Prostate gland (tissue), 2 donors: ENCODE measurements around the gene IL6R. TPM values are rescaled to one million over a fixed set of nuclear protein-coding genes. Genes with fewer than 3 reads are reported as not detected.

Experiments
- DNase-seq: peaks from one replicate; pipeline ENCODE4 v3.0.0-alpha.2; 2019; ENCODE audit warnings: low spot score
- H3K27ac ChIP-seq, 2 donors: fragments of 200-600 bp; sonication (generic); 2 replicates each; pipeline ENCODE4 v1.5.1; 2017 to 2019
- H3K27me3 ChIP-seq: fragments of 200-600 bp; sonication (generic); replicated peaks from 2 replicates; pipeline ENCODE4 v1.5.1; 2019; ENCODE audit not compliant: insufficient read depth
- H3K36me3 ChIP-seq, 2 donors: fragments of 200-600 bp; sonication (generic); 1 replicate in 1 of 2; 2 replicates in 1 of 2; pipeline versions ENCODE4 v1.5.1 to v1.8.1; 2017 to 2019
- H3K4me1 ChIP-seq: fragments of 200-600 bp; sonication (generic); replicated peaks from 2 replicates; pipeline ENCODE4 v1.5.1; 2019
- H3K4me3 ChIP-seq, 2 donors: fragments of 200-600 bp; sonication (generic); 2 replicates each; pipeline ENCODE4 v1.5.1; 2017 to 2019
- H3K9me3 ChIP-seq: fragments of 200-600 bp; sonication (generic); 2 replicates; pipeline ENCODE4 v1.5.1; 2017
- POLR2A ChIP-seq: fragments of 450-650 bp; IDR thresholded peaks from one replicate; pipeline ENCODE4 v1.6.1; 2016; ENCODE audit warnings: antibody characterized with exemption, mild to moderate bottlenecking
- POLR2AphosphoS5 ChIP-seq: sonication (generic); formaldehyde crosslinking; IDR thresholded peaks from one replicate; pipeline ENCODE4 v1.6.1; 2017; ENCODE audit warnings: antibody characterized with exemption
- WGBS: methylation state at CpG from one replicate; pipeline ENCODE4 v1.1.5; 2018; 5-methylcytosine and 5-hydroxymethylcytosine counted together
- intact Hi-C: fragments of 100-400 bp; cut with DNase I; formaldehyde crosslinking; loops from one replicate; pipeline ENCODE4 v1.14.2; 2022
- total RNA-seq, 2 donors: library from RNA; depleted of rRNA; stranded (reverse); fragments of >200 nt; gene quantifications; one replicate each; pipeline ENCODE4 v1.1.0, GENCODE V29; 2016
- TF ChIP-seq, protein P1 (sequence below), 4 experiments: fragments of 200-600 bp in 2 of 4; fragments of 450-650 bp in 2 of 4; sonication (generic) in 2 of 4; IDR thresholded peaks; 1 replicate in 3 of 4; 2 replicates in 1 of 4; pipeline ENCODE4 v1.5.1; 2016 to 2019; ENCODE audit warnings: antibody characterized with exemption in 4 of 4, mild to moderate bottlenecking in 2 of 4, moderate library complexity in 2 of 4

Gene IL6R
- total RNA-seq, 2 donors from 2014 or later: 70.1 to 80.7 TPM

DNA sequence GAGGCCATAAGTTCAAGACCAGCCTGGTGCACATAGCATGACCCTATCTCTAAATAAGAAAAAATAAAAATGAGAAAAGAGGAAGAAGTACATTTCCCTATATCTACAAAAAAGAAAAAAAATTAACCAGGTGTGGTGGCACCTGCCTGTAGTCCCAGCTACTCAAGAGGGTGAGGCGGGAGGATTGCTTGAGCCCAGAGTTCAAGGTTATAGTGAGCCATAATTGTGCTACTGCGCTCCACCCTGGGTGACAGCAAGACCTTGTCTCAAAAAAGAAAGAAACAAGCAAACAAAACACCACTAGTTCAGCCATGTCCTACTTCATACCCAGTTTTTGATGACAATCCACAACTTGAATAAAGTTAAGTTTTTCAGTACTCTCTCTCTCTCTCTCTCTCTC lies 66.2 kb downstream of the IL6R start:
- TF ChIP-seq POLR2A (no peak), POLR2AphosphoS5 (no peak)
- TF ChIP-seq, protein P1, sequence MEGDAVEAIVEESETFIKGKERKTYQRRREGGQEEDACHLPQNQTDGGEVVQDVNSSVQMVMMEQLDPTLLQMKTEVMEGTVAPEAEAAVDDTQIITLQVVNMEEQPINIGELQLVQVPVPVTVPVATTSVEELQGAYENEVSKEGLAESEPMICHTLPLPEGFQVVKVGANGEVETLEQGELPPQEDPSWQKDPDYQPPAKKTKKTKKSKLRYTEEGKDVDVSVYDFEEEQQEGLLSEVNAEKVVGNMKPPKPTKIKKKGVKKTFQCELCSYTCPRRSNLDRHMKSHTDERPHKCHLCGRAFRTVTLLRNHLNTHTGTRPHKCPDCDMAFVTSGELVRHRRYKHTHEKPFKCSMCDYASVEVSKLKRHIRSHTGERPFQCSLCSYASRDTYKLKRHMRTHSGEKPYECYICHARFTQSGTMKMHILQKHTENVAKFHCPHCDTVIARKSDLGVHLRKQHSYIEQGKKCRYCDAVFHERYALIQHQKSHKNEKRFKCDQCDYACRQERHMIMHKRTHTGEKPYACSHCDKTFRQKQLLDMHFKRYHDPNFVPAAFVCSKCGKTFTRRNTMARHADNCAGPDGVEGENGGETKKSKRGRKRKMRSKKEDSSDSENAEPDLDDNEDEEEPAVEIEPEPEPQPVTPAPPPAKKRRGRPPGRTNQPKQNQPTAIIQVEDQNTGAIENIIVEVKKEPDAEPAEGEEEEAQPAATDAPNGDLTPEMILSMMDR (IDR thresholded peaks at IDR 0.05): no peak
- intact Hi-C loops: no loop called here
- Histone ChIP-seq H3K4me3 (no peak overlapping the region), H3K27ac (no peak overlapping the region), H3K27me3 (no peaks in the 10 kb centered on the region), H3K9me3 (no peaks in the 10 kb centered on the region), H3K4me1 (no peaks in the 10 kb centered on the region), H3K36me3 (no peaks in the 10 kb centered on the region)
- no peak for DNase-seq
- WGBS: 98% methylated on average over 2 of the region's 2 CpGs

DNA sequence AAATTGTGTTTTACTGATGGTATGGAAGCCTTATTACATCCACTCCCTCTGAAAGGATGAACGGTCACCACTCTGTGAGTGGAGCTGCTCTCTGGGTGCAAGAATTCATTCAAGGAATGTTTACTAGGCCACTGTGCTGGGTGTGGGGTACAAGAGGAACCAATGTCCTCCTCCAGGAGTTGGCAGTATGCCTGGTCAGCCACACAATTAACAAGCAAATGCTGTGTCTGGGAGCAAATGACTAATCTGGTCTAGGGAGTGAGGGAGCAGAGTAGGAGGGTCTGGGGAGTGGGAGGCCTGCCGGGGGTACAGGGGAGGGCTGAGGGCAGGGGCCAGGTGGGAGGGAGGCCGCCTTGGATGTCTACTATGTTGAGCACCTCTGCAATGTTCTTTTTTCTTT lies 69.7 kb downstream of the IL6R start:
- no peak for DNase-seq
- Histone ChIP-seq H3K9me3 (no peaks in the 10 kb centered on the region), H3K4me3 (no peak overlapping the region), H3K27ac (no peak overlapping the region), H3K27me3 (no peaks in the 10 kb centered on the region), H3K36me3 (no peaks in the 10 kb centered on the region), H3K4me1 (no peaks in the 10 kb centered on the region)
- intact Hi-C loops: no loop called here
- no peak for TF ChIP-seq POLR2A
- TF ChIP-seq, protein P1 (IDR thresholded peaks at IDR 0.05): no peak
- WGBS: 52% methylated on average over 3 of the region's 3 CpGs

DNA sequence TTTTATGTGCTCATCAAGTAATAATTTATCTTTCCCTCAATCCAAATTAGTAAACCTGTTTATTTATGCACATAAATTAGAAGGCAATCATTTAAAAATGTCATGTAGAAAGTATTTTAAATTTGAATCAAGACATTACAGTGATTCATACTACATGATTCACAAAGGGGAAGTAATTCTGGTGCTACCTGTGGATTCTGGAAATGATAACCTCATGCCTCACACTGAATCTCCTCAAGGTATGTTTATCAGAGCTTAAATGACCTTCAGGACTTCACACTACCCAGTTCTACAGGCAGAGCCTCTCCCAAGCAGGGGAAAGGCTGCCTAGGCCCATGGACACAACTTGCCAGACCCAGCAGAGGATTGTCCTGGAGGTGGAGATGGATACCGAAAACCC lies 71.6 kb downstream of the IL6R start:
- WGBS: 100% methylated on average over 1 of the region's 1 CpG
- intact Hi-C loops: no loop called here
- DNase-seq: no peak

DNA sequence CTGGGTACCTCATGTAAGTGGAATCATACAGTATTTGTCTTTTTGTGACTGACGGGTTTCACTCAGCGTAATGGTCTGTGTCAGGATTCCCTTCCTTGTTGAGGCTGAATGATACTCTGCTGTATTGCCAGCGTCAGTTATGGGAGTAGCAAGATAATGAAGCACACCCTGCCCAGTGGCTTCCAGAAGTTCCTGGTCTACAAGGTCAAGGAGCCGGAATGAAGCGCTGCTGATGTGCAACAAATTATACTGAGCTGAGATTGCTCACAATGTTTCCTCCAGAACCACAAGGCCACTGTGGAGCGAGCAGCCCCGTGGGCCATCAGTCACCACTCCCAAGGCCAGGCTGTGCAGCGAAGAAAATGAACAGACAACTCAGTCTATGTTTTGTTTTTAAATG lies 72.9 kb downstream of the IL6R start:
- 93% methylated on average over 8 of the region's 8 CpGs for WGBS
- no peak for TF ChIP-seq POLR2AphosphoS5
- no peak for TF ChIP-seq POLR2A
- TF ChIP-seq, protein P1 (IDR thresholded peaks at IDR 0.05): no peak
- intact Hi-C loops: no loop called here
- Histone ChIP-seq H3K4me3 (no peak overlapping the region), H3K27me3 (no peaks in the 10 kb centered on the region), H3K36me3 (no peaks in the 10 kb centered on the region), H3K9me3 (no peaks in the 10 kb centered on the region), H3K27ac (no peak overlapping the region), H3K4me1 (no peaks in the 10 kb centered on the region)
- no peak for DNase-seq

More for the DNA sequence above, 71.6 kb downstream of the IL6R start:
- no peak overlapping the region for H3K4me3 ChIP-seq
- no peaks in the 10 kb centered on the region for H3K4me1 ChIP-seq
- no peaks in the 10 kb centered on the region for H3K36me3 ChIP-seq
- TF ChIP-seq, protein P1 (IDR thresholded peaks at IDR 0.05): no peak
- TF ChIP-seq POLR2AphosphoS5 (no peak), POLR2A (no peak)
- H3K27ac ChIP-seq: no peak overlapping the region
- H3K27me3 ChIP-seq: no peaks in the 10 kb centered on the region
- no peaks in the 10 kb centered on the region for H3K9me3 ChIP-seq

DNA sequence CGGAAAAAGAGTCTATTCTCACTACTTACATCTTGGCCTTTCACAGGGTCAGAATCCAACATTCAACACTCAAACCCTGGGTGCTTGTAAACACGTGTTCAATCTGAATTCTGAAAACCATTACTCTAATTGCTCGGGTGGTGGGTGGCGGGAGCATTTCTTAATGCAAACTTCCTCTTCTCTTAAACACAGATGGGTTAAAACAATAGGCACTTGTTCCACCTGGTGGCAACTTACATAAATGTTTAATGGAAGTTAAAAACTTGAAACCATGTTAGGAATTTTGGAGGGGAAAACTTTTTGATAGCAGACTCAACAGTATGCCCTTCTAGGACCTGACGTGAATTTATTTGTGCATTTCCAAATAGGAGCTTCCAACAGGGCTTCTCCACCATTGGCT lies 73.5 kb downstream of the IL6R start:
- TF ChIP-seq, protein P1 (IDR thresholded peaks at IDR 0.05): peak in 3 of 4 experiments; percentile 16 to 47 (median 17)
- TF ChIP-seq POLR2A (no peak), POLR2AphosphoS5 (no peak)
- no peak overlapping the region for H3K27ac ChIP-seq
- H3K36me3 ChIP-seq: no peaks in the 10 kb centered on the region
- no peaks in the 10 kb centered on the region for H3K27me3 ChIP-seq
- intact Hi-C loops: no loop called here
- no peak for DNase-seq
- 37% methylated on average over 5 of the region's 5 CpGs for WGBS
- H3K9me3 ChIP-seq: no peaks in the 10 kb centered on the region
- no peaks in the 10 kb centered on the region for H3K4me1 ChIP-seq
- no peak overlapping the region for H3K4me3 ChIP-seq
